GM12878 (cell line): ENCODE measurements around the gene ZNF385A. TPM values are rescaled to one million over a fixed set of nuclear protein-coding genes. Genes with fewer than 3 reads are reported as not detected.

ENCODE experiments used
- ATAC-seq: fragments of 200-7000 bp; cut with Tn5 transposase; 3 replicates; pipeline ENCODE4 v1.9.1; 2020; ENCODE audit warnings: mild to moderate bottlenecking, moderate library complexity
- BruUV-seq: library from RNA; stranded (reverse); fragments of 400-500 nt; replicated peaks from 2 replicates; lab custom pipeline; 2021; lab: Mats Ljungman, UMichigan
- CTCF ChIA-PET: fragments of 300-600 bp; sonication (Branson Sonifier 250); formaldehyde crosslinking; extraction: SDS; loops from one replicate; lab custom pipeline; 2021; ENCODE audit warnings: inconsistent platforms; lab: Yijun Ruan, JAX
- POLR2A ChIA-PET: fragments of 350-600 bp; formaldehyde crosslinking; extraction: SDS; loops from one replicate; lab custom pipeline; 2021; ENCODE audit warnings: inconsistent platforms; lab: Charles Lee
- RAD21 ChIA-PET: fragments of 300-600 bp; sonication (Branson Sonifier 250); formaldehyde crosslinking; loops from one replicate; lab custom pipeline; 2023; ENCODE audit warnings: antibody characterized with exemption; ENCODE audit not compliant: unreplicated experiment; lab: Charles Lee
- SMC1A ChIA-PET: fragments of 300-600 bp; sonication (Branson Sonifier 250); formaldehyde crosslinking; loops from one replicate; lab custom pipeline; 2023; ENCODE audit not compliant: unreplicated experiment, uncharacterized antibody; lab: Charles Lee
- DNase-seq: peaks from one replicate; pipeline ENCODE4 v3.0.0-alpha.2; 2011; ENCODE audit warnings: low read depth, low spot score
- FAIRE-seq: peaks from 3 replicates; lab custom pipeline; 2011; peaks lifted over from hg19 to GRCh38; lab: Jason Lieb, UNC
- H2AFZ ChIP-seq: 2 replicates; pipeline ENCODE4 v1.6.0; 2011; ENCODE audit warnings: low read depth, low read length, control low read depth; ENCODE audit not compliant: control insufficient read depth
- H3K27ac ChIP-seq: 2 replicates; pipeline ENCODE4 v1.5.1; 2011; ENCODE audit warnings: control low read depth; ENCODE audit not compliant: control insufficient read depth, insufficient read depth
- H3K27me3 ChIP-seq, 2 experiments: replicated peaks in 1 of 2; 2 replicates each; pipeline versions ENCODE4 v1.6.0 to v1.6.1; 2011; ENCODE audit warnings: low read length in 1 of 2; ENCODE audit not compliant: control insufficient read depth in 2 of 2, insufficient read depth in 2 of 2
- H3K36me3 ChIP-seq, 2 experiments: 2 replicates each; pipeline ENCODE4 v1.5.1; 2011; ENCODE audit warnings: low read length in 1 of 2; ENCODE audit not compliant: control insufficient read depth in 2 of 2, insufficient read depth in 2 of 2
- H3K4me1 ChIP-seq: 2 replicates; pipeline ENCODE4 v1.6.1; 2011; ENCODE audit warnings: mild to moderate bottlenecking, low read length, moderate library complexity, mixed read lengths; ENCODE audit not compliant: control insufficient read depth, insufficient read depth
- H3K4me2 ChIP-seq: 2 replicates; pipeline ENCODE4 v1.6.0; 2011; ENCODE audit warnings: control low read depth; ENCODE audit not compliant: control insufficient read depth, insufficient read depth
- H3K4me3 ChIP-seq: fragments of 200-600 bp; sonication (generic); 2 replicates; pipeline ENCODE4 v1.5.1; 2016
- H3K79me2 ChIP-seq: 2 replicates; pipeline ENCODE4 v1.6.0; 2011; ENCODE audit warnings: low read length; ENCODE audit not compliant: control insufficient read depth, insufficient read depth
- H3K9ac ChIP-seq: 2 replicates; pipeline ENCODE4 v1.8.0; 2011; ENCODE audit warnings: low read length, control low read depth, mixed read lengths; ENCODE audit not compliant: control insufficient read depth, insufficient read depth
- H3K9me3 ChIP-seq: replicated peaks from 3 replicates; pipeline ENCODE4 v1.5.1; 2011; ENCODE audit warnings: mild to moderate bottlenecking, low read length; ENCODE audit not compliant: control insufficient read depth, insufficient read depth
- H4K20me1 ChIP-seq: 2 replicates; pipeline ENCODE4 v1.6.0; 2011; ENCODE audit not compliant: control insufficient read depth, insufficient read depth
- BCL11A ChIP-seq: IDR thresholded peaks from 2 replicates; pipeline ENCODE4 v1.6.1; 2011; ENCODE audit warnings: low read depth, low read length
- CTCF ChIP-seq, 3 experiments: IDR thresholded peaks in 2 of 3; conservative IDR thresholded peaks in 1 of 3; 2 replicates each; pipeline ENCODE4 v1.5.1; 2011; ENCODE audit warnings: low read depth in 3 of 3, low read length in 3 of 3, mild to moderate bottlenecking in 3 of 3, control low read depth in 2 of 3, moderate library complexity in 2 of 3, inconsistent platforms in 1 of 3, mixed read lengths in 1 of 3; ENCODE audit not compliant: control insufficient read depth in 2 of 3, insufficient read depth in 1 of 3; ENCODE audit errors: extremely low read depth in 1 of 3
- EED ChIP-seq: sonication (generic); IDR thresholded peaks from 2 replicates; pipeline ENCODE4 v1.6.1; 2016; ENCODE audit warnings: antibody characterized with exemption, low read depth
- IRF4 ChIP-seq: IDR thresholded peaks from 2 replicates; pipeline ENCODE4 v1.6.1; 2011; ENCODE audit warnings: low read depth, low read length
- NRF1 ChIP-seq: conservative IDR thresholded peaks from 2 replicates; pipeline ENCODE4 v1.6.1; 2011; ENCODE audit warnings: mild to moderate bottlenecking, low read depth, low read length, improper control_type of control experiment
- RAD21 ChIP-seq: IDR thresholded peaks from 2 replicates; pipeline ENCODE4 v1.6.1; 2011; ENCODE audit warnings: mild to moderate bottlenecking, low read depth, low read length, moderate library complexity; ENCODE audit not compliant: insufficient read depth
- SREBF1 ChIP-seq: IDR thresholded peaks from 2 replicates; pipeline ENCODE4 v1.6.1; 2012; ENCODE audit warnings: mild to moderate bottlenecking, low read length
- STAT1 ChIP-seq: fragments of 450-650 bp; conservative IDR thresholded peaks from 2 replicates; pipeline ENCODE4 v1.6.1; 2014; ENCODE audit warnings: antibody characterized with exemption, mild to moderate bottlenecking
- TCF7 ChIP-seq: IDR thresholded peaks from 2 replicates; pipeline ENCODE4 v1.6.1; 2014; ENCODE audit warnings: antibody characterized with exemption, borderline replicate concordance
- ZBTB33 ChIP-seq: fragments of 450-650 bp; IDR thresholded peaks from 2 replicates; pipeline ENCODE4 v1.6.1; 2017; ENCODE audit warnings: mild to moderate bottlenecking
- ZNF217 ChIP-seq: fragments of 450-650 bp; IDR thresholded peaks from 2 replicates; pipeline ENCODE4 v1.6.1; 2017; ENCODE audit warnings: antibody characterized with exemption, mild to moderate bottlenecking
- ZNF24 ChIP-seq: fragments of 450-650 bp; IDR thresholded peaks from 2 replicates; pipeline ENCODE4 v1.6.1; 2017; ENCODE audit warnings: antibody characterized with exemption, mild to moderate bottlenecking
- WGBS: methylation state at CpG from one replicate; pipeline ENCODE4 v1.1.6; 2016; ENCODE audit warnings: low lambda C conversion rate; ENCODE audit not compliant: insufficient replicate concordance, insufficient coverage; ENCODE audit errors: missing lambda C conversion rate; 5-methylcytosine and 5-hydroxymethylcytosine counted together
- in situ Hi-C: fragments of 300-500 bp; cut with MboI; formaldehyde crosslinking; loops from 9 replicates; pipeline ENCODE4 v1.14.3; 2018; ENCODE audit warnings: mixed read lengths
- intact Hi-C: fragments of 100-400 bp; cut with micrococcal nuclease; formaldehyde crosslinking; loops from one replicate; pipeline ENCODE4 v1.14.2; 2022; ENCODE audit not compliant: unreplicated experiment
- polyA plus RNA-seq, 11 experiments: library from polyadenylated mRNA; depleted of rRNA in 4 of 11; unstranded in 6 of 11; stranded (reverse) in 5 of 11; fragments of >200 nt; fragmentation: Nextera tagmentation in 4 of 11; fragmentation: Illumina TruSeq in 1 of 11; extraction: Ambion mirVana in 4 of 11; extraction: Trizol in 1 of 11; gene quantifications; 1 replicate in 1 of 11; 2 replicates in 10 of 11; pipeline versions ENCODE4 v1.2.1 to v1.2.3, GENCODE V29; 2011 to 2016; ENCODE audit warnings: inconsistent platforms in 2 of 11, missing spikeins in 2 of 11, low read depth in 1 of 11
- total RNA-seq, 4 experiments: library from RNA; depleted of rRNA in 3 of 4; stranded (reverse); fragments of >200 nt in 3 of 4; fragmentation: Illumina TruSeq in 1 of 4; extraction: Trizol in 1 of 4; gene quantifications; 2 replicates each; pipeline versions ENCODE4 v1.2.1 to v1.2.3, GENCODE V29; 2013 to 2021
- TF ChIP-seq, protein P1 (sequence below): fragments of 450-650 bp; IDR thresholded peaks from 2 replicates; pipeline ENCODE4 v1.6.1; 2017; ENCODE audit warnings: mild to moderate bottlenecking, moderate library complexity

Gene ZNF385A
- total and polyA plus RNA-seq, 10 of the 15 experiments (the other 5 are each of a cell fraction or from before 2014, with no cell fraction given): 0.26 to 26.1 (median 4.9) TPM

DNA sequence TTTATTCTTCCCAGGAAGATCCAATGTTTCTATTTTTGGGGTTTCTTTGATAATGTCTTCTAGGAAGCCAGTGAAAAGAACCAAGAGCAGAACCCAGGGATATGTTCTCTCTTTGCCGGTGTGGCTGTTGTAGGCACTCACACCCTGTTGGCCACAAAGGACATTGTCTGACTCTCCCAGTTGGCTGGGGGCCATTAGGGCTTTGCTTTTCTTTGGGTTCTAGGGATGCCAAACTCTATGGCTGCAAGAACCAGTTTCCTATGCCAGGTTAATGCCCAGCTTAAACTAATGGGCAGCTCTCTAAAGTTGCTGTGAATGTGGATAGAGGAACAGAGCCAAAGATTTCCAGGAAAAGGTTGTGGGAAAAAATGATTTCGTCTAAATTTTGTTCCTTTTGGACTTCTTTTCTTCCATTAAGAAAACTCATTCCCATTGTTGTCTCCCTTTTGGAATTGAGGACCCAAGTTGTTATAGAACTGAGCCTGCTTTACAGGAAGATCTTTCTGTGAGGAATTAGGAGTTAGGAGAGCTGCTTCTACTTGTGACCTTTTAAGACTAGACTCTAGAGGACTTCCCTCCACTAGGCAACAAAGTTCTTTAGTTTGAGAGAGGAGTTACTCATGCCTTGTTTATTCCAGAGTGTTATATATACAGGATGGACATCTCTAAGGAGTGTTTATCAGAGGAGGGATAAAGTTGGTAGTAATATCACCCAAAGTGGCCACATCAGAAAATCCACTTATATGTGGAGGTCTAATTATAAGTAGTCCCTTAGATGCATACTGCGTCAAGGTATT, 46.5 kb downstream of the ZNF385A start (continued):
- TF ChIP-seq STAT1 (no peak), IRF4 (no peak), SREBF1 (no peak), CTCF (IDR thresholded peaks at IDR 0.05 in 2 of 3, conservative IDR thresholded peaks at IDR 0.05 in 1 of 3; ENCODE audit: control insufficient read depth in 2 of 3, extremely low read depth in 1 of 3, insufficient read depth in 1 of 3, low read depth in 3 of 3, low read length in 3 of 3) (no peak), EED (no peak), ZNF217 (no peak)
- TF ChIP-seq, all 136 proteins: peak for 0

DNA sequence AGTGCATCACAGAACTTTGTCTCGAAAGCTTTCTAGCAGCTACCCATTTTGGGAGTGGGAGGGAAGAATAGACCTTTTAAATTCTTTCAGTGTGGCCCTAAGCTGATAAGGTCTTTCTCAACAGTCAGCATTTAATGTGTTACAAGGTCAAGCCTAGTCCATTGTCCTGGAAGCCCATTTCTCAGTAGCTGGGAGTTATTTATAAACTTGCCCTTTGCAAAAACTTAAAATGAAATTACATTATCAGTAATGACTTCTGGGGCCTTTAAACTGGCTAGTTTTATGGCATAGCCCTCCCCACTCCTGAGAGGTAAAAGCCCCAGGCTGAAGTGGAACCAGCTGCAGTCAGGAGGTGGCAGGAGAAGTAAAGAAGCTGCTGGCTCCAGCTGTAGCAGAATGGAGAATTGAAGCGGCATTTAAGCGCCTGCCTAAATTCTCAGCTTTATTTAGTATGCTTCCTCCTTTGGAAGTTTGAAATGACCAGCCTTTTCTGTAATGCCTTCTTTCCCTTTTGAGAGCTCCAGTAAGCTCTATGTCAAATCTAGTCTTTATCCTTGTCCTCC, 47.2 kb downstream of the ZNF385A start:
- POLR2A ChIA-PET: interaction anchor here (1.0 to 1.3 kb wide), 2 partner anchors 12 to 16 kb away, joined by 3 to 4 read pairs; partner anchors contain the start of gene COPZ1
- Histone ChIP-seq H3K4me1 (no peaks in the 10 kb centered on the region), H3K27me3 (no peaks in the 10 kb centered on the region), H4K20me1 (no peaks in the 10 kb centered on the region), H3K9ac (no peak overlapping the region), H3K9me3 (no peaks in the 10 kb centered on the region), H3K27ac (no peak overlapping the region), H2AFZ (no peak overlapping the region), H3K36me3 (peaks cover 4 to 11% of the 10 kb centered on the region in 2 experiments), H3K4me2 (no peak overlapping the region), H3K79me2 (peaks cover 5% of the 10 kb centered on the region), H3K4me3 (no peak overlapping the region)
- in situ Hi-C loops (no loop called here), intact Hi-C loops (no loop called here)
- RAD21 ChIA-PET: interaction anchor here (0.8 to 2.2 kb wide), 5 partner anchors 13 to 31 kb away, joined by 3 to 7 read pairs (median 3); partner anchors contain the start of gene COPZ1
- DNase-seq: no peak
- no peak for ATAC-seq
- FAIRE-seq: no peak
- SMC1A ChIA-PET: interaction anchor here (1.2 to 4.1 kb wide), 10 partner anchors 9 to 96 kb away, joined by 3 to 19 read pairs (median 4); partner anchors contain the start of gene COPZ1
- 100% methylated on average over 3 of the region's 3 CpGs for WGBS
- BruUV-seq: TSS peak; percentile 28
- CTCF ChIA-PET: interaction anchor here (0.7 to 6.7 kb wide), 25 partner anchors 8 to 136 kb away, joined by 3 to 113 read pairs (median 6); partner anchors contain the start of genes CBX5, COPZ1 and HNRNPA1
- TF ChIP-seq ZNF24 (no peak), NRF1 (no peak), BCL11A (no peak), TCF7 (no peak), ZBTB33 (no peak), RAD21 (0 out of 2 replicates have a peak, but pooled peaks have one; percentile 16)
- TF ChIP-seq, protein P1, sequence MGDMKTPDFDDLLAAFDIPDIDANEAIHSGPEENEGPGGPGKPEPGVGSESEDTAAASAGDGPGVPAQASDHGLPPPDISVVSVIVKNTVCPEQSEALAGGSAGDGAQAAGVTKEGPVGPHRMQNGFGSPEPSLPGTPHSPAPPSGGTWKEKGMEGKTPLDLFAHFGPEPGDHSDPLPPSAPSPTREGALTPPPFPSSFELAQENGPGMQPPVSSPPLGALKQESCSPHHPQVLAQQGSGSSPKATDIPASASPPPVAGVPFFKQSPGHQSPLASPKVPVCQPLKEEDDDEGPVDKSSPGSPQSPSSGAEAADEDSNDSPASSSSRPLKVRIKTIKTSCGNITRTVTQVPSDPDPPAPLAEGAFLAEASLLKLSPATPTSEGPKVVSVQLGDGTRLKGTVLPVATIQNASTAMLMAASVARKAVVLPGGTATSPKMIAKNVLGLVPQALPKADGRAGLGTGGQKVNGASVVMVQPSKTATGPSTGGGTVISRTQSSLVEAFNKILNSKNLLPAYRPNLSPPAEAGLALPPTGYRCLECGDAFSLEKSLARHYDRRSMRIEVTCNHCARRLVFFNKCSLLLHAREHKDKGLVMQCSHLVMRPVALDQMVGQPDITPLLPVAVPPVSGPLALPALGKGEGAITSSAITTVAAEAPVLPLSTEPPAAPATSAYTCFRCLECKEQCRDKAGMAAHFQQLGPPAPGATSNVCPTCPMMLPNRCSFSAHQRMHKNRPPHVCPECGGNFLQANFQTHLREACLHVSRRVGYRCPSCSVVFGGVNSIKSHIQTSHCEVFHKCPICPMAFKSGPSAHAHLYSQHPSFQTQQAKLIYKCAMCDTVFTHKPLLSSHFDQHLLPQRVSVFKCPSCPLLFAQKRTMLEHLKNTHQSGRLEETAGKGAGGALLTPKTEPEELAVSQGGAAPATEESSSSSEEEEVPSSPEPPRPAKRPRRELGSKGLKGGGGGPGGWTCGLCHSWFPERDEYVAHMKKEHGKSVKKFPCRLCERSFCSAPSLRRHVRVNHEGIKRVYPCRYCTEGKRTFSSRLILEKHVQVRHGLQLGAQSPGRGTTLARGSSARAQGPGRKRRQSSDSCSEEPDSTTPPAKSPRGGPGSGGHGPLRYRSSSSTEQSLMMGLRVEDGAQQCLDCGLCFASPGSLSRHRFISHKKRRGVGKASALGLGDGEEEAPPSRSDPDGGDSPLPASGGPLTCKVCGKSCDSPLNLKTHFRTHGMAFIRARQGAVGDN: no peak
